IMR-90 (cell line): ENCODE measurements around the gene KLHL41.

Experiments
- BHLHE40 ChIP-seq: fragments of 150-350 bp; IDR thresholded peaks from 2 replicates; pipeline ENCODE4 v1.6.1; 2016; ENCODE audit warnings: mild to moderate bottlenecking, low read depth, low read length
- CEBPB ChIP-seq: IDR thresholded peaks from 2 replicates; pipeline ENCODE4 v1.6.1; 2012; ENCODE audit warnings: low read depth, low read length, improper control_type of control experiment
- CTCF ChIP-seq: conservative IDR thresholded peaks from 2 replicates; pipeline ENCODE4 v1.5.1; 2012; ENCODE audit warnings: mild to moderate bottlenecking, low read depth, low read length, improper control_type of control experiment
- FOS ChIP-seq: fragments of 150-350 bp; IDR thresholded peaks from 2 replicates; pipeline ENCODE4 v1.6.1; 2016; ENCODE audit warnings: low read depth, low read length
- MAZ ChIP-seq: IDR thresholded peaks from 2 replicates; pipeline ENCODE4 v1.6.1; 2012; ENCODE audit warnings: low read depth, mild to moderate bottlenecking, low read length, improper control_type of control experiment, moderate library complexity, borderline replicate concordance
- MXI1 ChIP-seq: IDR thresholded peaks from 2 replicates; pipeline ENCODE4 v1.6.1; 2012; ENCODE audit warnings: low read depth, mild to moderate bottlenecking, low read length, moderate library complexity, borderline replicate concordance
- NFE2L2 ChIP-seq: fragments of 150-350 bp; IDR thresholded peaks from 2 replicates; pipeline ENCODE4 v1.6.1; 2016; ENCODE audit warnings: low read depth, mild to moderate bottlenecking, low read length
- POLR2A ChIP-seq: IDR thresholded peaks from 2 replicates; pipeline ENCODE4 v1.6.1; 2012; ENCODE audit warnings: mild to moderate bottlenecking, low read depth, low read length
- RAD21 ChIP-seq: IDR thresholded peaks from 2 replicates; pipeline ENCODE4 v1.6.1; 2012; ENCODE audit warnings: low read length, improper control_type of control experiment
- RCOR1 ChIP-seq: IDR thresholded peaks from 2 replicates; pipeline ENCODE4 v1.6.1; 2012; ENCODE audit warnings: mild to moderate bottlenecking, low read length, improper control_type of control experiment; ENCODE audit not compliant: insufficient replicate concordance
- RFX5 ChIP-seq: IDR thresholded peaks from 2 replicates; pipeline ENCODE4 v1.8.0; 2012; ENCODE audit warnings: low read depth, mild to moderate bottlenecking, low read length, moderate library complexity
- SMC3 ChIP-seq: fragments of 150-350 bp; IDR thresholded peaks from 2 replicates; pipeline ENCODE4 v1.6.1; 2016; ENCODE audit warnings: low read depth, mild to moderate bottlenecking, antibody characterized with exemption, low read length, moderate library complexity
- TF ChIP-seq, protein P1 (sequence below): fragments of 150-350 bp; IDR thresholded peaks from 2 replicates; pipeline ENCODE4 v1.6.1; 2017; ENCODE audit warnings: mild to moderate bottlenecking, antibody characterized with exemption, low read length, low read depth
- TF ChIP-seq, protein P2 (sequence below): fragments of 150-350 bp; IDR thresholded peaks from 2 replicates; pipeline ENCODE4 v1.6.1; 2016; ENCODE audit warnings: low read depth, mild to moderate bottlenecking, low read length, moderate library complexity, borderline replicate concordance

GRCh38 chr2:169512525-169512924 lies 3.0 kb downstream of the KLHL41 start:
- TF ChIP-seq CTCF (no peak), POLR2A (no peak), RAD21 (no peak), RCOR1 (no peak), CEBPB (no peak), RFX5 (no peak), BHLHE40 (no peak), MXI1 (no peak), NFE2L2 (no peak), MAZ (no peak), FOS (peak; percentile 23; the same call in 1 of the 2 replicates), SMC3 (no peak)
- TF ChIP-seq, protein P1, sequence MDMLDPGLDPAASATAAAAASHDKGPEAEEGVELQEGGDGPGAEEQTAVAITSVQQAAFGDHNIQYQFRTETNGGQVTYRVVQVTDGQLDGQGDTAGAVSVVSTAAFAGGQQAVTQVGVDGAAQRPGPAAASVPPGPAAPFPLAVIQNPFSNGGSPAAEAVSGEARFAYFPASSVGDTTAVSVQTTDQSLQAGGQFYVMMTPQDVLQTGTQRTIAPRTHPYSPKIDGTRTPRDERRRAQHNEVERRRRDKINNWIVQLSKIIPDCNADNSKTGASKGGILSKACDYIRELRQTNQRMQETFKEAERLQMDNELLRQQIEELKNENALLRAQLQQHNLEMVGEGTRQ, result no peak
- TF ChIP-seq, protein P2, sequence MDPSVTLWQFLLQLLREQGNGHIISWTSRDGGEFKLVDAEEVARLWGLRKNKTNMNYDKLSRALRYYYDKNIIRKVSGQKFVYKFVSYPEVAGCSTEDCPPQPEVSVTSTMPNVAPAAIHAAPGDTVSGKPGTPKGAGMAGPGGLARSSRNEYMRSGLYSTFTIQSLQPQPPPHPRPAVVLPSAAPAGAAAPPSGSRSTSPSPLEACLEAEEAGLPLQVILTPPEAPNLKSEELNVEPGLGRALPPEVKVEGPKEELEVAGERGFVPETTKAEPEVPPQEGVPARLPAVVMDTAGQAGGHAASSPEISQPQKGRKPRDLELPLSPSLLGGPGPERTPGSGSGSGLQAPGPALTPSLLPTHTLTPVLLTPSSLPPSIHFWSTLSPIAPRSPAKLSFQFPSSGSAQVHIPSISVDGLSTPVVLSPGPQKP, result no peak
